Esophagus muscularis mucosa (tissue), 4 donors: ENCODE data around the gene DERA. TPM values are rescaled to one million over a fixed set of nuclear protein-coding genes. Genes with fewer than 3 reads are reported as not detected.

Experiments
- DNase-seq: peaks from one replicate; pipeline ENCODE4 v3.0.0-alpha.2; 2017; ENCODE audit errors: extremely low spot score
- H3K27ac ChIP-seq, 4 donors: fragments of 200-600 bp; sonication (generic); replicated peaks in 1 of 4; 1 replicate in 3 of 4; 2 replicates in 1 of 4; pipeline ENCODE4 v1.5.1; 2016 to 2019; ENCODE audit warnings: mild to moderate bottlenecking in 1 of 4
- H3K27me3 ChIP-seq, 4 donors: fragments of 200-600 bp; sonication (generic); one replicate each; pipeline versions ENCODE4 v1.5.1 to v1.6.0; 2016 to 2019
- H3K36me3 ChIP-seq, 4 donors: fragments of 200-600 bp; sonication (generic); one replicate each; pipeline ENCODE4 v1.5.1; 2016 to 2019
- H3K4me1 ChIP-seq, 4 donors: fragments of 200-600 bp; sonication (generic); one replicate each; pipeline ENCODE4 v1.5.1; 2016 to 2019
- H3K4me3 ChIP-seq, 4 donors: fragments of 200-600 bp; sonication (generic); 1 replicate in 2 of 4; 2 replicates in 2 of 4; pipeline ENCODE4 v1.5.1; 2016 to 2019; ENCODE audit warnings: mild to moderate bottlenecking in 4 of 4, moderate library complexity in 1 of 4
- H3K9me3 ChIP-seq, 4 donors: fragments of 200-600 bp; sonication (generic); 1 replicate in 3 of 4; 2 replicates in 1 of 4; pipeline ENCODE4 v1.5.1; 2016 to 2019
- CTCF ChIP-seq, 3 experiments: fragments of 200-600 bp in 2 of 3; fragments of 450-650 bp in 1 of 3; sonication (generic) in 2 of 3; IDR thresholded peaks; one replicate each; pipeline ENCODE4 v1.5.1; 2017 to 2019; ENCODE audit warnings: antibody characterized with exemption in 3 of 3, mild to moderate bottlenecking in 2 of 3, moderate library complexity in 1 of 3
- EP300 ChIP-seq: sonication (generic); formaldehyde crosslinking; IDR thresholded peaks from one replicate; pipeline ENCODE4 v1.6.1; 2017; ENCODE audit warnings: antibody characterized with exemption
- POLR2A ChIP-seq: fragments of 450-650 bp; IDR thresholded peaks from one replicate; pipeline ENCODE4 v1.6.1; 2017; ENCODE audit warnings: antibody characterized with exemption, moderate library complexity, mild to moderate bottlenecking, low read depth
- POLR2AphosphoS5 ChIP-seq, 2 donors: sonication (generic); formaldehyde crosslinking; IDR thresholded peaks; one replicate each; pipeline ENCODE4 v1.6.1; 2017; ENCODE audit warnings: antibody characterized with exemption in 2 of 2
- WGBS: methylation state at CpG from one replicate; pipeline ENCODE4 v1.1.5; 2018; 5-methylcytosine and 5-hydroxymethylcytosine counted together
- intact Hi-C: fragments of 100-400 bp; cut with DNase I; formaldehyde crosslinking; loops from one replicate; pipeline ENCODE4 v1.15.1; 2023
- total RNA-seq, 4 donors: library from RNA; depleted of rRNA; stranded (reverse); fragments of >200 nt; gene quantifications; one replicate each; pipeline versions ENCODE4 v1.1.0 to v1.2.1, GENCODE V29; 2016

Gene DERA
- total RNA-seq, 4 donors from 2014 or later, result 30.6 to 47.3 (median 34.3) TPM

DNA sequence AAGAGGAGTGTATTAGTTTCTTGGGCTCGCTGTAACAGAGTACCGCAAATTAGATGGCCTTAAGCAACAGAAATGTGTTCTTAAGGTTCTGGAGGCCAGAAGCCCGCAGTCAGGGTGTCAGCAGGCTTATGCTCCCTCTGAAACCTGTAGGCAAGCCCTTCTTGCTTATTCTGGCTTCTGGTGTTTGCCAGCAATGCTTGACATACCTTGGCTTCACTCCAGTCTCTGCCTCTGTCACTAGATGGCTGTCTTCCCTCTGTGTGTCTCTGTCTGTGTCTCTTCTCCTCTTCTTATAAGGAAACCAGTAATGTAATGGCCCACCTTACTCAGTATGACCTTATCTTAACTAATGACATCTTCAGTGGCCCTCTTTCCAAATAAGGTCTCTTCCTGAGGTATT, 85.1 kb downstream of the DERA start:
- no peak for DNase-seq
- 80% methylated on average over 3 of the region's 3 CpGs for WGBS
- Histone ChIP-seq H3K27ac (no peak overlapping the region), H3K9me3 (no peaks in the 10 kb centered on the region), H3K4me1 (peaks cover 0 to 18% (median 16%) of the 10 kb centered on the region in 4 donors), H3K36me3 (peaks cover 0 to 14% (median 0%) of the 10 kb centered on the region in 4 donors), H3K4me3 (no peak overlapping the region), H3K27me3 (no peaks in the 10 kb centered on the region)
- intact Hi-C loops, result no loop called here
- TF ChIP-seq POLR2A (no peak), POLR2AphosphoS5 (IDR thresholded peaks at IDR 0.05) (peak in 1 of 2 donors; percentile 36)

- no peak overlapping the region for H3K4me3 ChIP-seq
- no peak for TF ChIP-seq POLR2AphosphoS5 (IDR thresholded peaks at IDR 0.05)
- TF ChIP-seq POLR2A, result no peak
- TF ChIP-seq CTCF (IDR thresholded peaks at IDR 0.05), result no peak
- no peak for TF ChIP-seq EP300
- peaks cover 0 to 14% (median 0%) of the 10 kb centered on the region in 4 donors for H3K36me3 ChIP-seq
- intact Hi-C loops, result no loop called here
- no peaks in the 10 kb centered on the region for H3K27me3 ChIP-seq
- peaks cover 0 to 18% (median 16%) of the 10 kb centered on the region in 4 donors for H3K4me1 ChIP-seq
- no peaks in the 10 kb centered on the region for H3K9me3 ChIP-seq
- WGBS, result 90% methylated on average over 1 of the region's 1 CpG
- no peak for DNase-seq
- no peak overlapping the region for H3K27ac ChIP-seq
Measured at GRCh38 chr12:15996948-15997347, 85.8 kb downstream of the DERA start.

DNA sequence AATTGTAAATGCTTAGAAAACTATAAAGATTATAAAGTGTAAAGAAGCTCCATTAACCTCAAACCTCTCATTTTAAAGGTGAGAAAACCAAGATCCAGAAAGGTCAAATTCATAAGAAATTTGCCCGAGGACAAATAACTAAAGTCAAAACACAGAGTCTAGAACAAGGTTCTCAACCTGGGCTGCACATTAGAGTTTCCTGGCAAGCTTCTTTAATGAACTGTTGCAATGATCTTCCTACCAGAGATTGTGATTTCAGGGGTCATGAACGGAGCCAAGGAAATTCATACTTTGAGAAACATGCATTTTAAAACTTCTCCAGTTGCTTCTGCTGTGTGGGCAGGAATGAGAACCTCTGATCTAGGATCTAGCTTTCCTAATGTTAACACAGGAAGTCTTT, 86.8 kb downstream of the DERA start:
- Histone ChIP-seq H3K4me1 (peaks cover 0 to 18% (median 16%) of the 10 kb centered on the region in 4 donors), H3K27ac (no peak overlapping the region), H3K36me3 (peaks cover 0 to 10% (median 0%) of the 10 kb centered on the region in 4 donors), H3K9me3 (no peaks in the 10 kb centered on the region), H3K4me3 (no peak overlapping the region), H3K27me3 (no peaks in the 10 kb centered on the region)
- 98% methylated on average over 2 of the region's 2 CpGs for WGBS
- DNase-seq, result no peak
- TF ChIP-seq CTCF (IDR thresholded peaks at IDR 0.05) (no peak), POLR2AphosphoS5 (IDR thresholded peaks at IDR 0.05) (no peak), EP300 (no peak), POLR2A (no peak)
- intact Hi-C loops, result no loop called here

- Histone ChIP-seq H3K36me3 (peaks cover 0 to 9% (median 2%) of the 10 kb centered on the region in 4 donors), H3K27ac (no peak overlapping the region), H3K4me1 (peaks cover 0 to 4% (median 0%) of the 10 kb centered on the region in 4 donors), H3K9me3 (no peaks in the 10 kb centered on the region), H3K27me3 (no peaks in the 10 kb centered on the region), H3K4me3 (no peak overlapping the region)
- intact Hi-C loops, result no loop called here
- TF ChIP-seq POLR2A (no peak), CTCF (IDR thresholded peaks at IDR 0.05) (no peak), EP300 (no peak), POLR2AphosphoS5 (IDR thresholded peaks at IDR 0.05) (no peak)
- no peak for DNase-seq
Measured at GRCh38 chr12:16002880-16003279, 91.7 kb downstream of the DERA start.

DNA sequence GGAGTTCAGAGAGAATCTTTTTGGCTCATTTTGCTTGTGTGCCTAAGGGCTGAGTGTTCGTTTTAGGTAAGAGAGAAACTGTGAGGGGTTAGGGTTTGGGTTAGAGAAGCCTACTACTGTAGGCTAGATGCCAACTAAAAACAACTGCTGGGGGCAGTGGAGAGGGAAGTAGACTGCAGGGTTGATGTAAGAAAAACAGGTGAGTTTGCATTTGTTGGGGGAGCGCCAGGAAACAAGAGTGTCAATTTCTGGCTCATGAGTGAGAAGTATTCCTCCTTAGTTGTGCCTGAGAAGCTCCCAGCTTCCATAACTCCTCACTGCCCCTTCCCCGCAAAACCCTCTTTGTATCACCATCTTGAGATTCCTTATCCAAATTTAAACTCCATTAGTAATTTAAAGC, 92.3 kb downstream of the DERA start:
- intact Hi-C loops, result no loop called here
- Histone ChIP-seq H3K9me3 (no peaks in the 10 kb centered on the region), H3K4me3 (no peak overlapping the region), H3K27ac (no peak overlapping the region), H3K4me1 (peaks cover 0 to 4% (median 0%) of the 10 kb centered on the region in 4 donors), H3K36me3 (peaks cover 0 to 3% (median 2%) of the 10 kb centered on the region in 4 donors), H3K27me3 (no peaks in the 10 kb centered on the region)
- TF ChIP-seq CTCF (IDR thresholded peaks at IDR 0.05) (no peak), POLR2AphosphoS5 (IDR thresholded peaks at IDR 0.05) (no peak), EP300 (no peak), POLR2A (no peak)
- DNase-seq, result no peak
- 89% methylated on average over 3 of the region's 3 CpGs for WGBS
